Breast epithelium (tissue), 3 donors: ENCODE measurements around the gene NCK2.

ENCODE experiments used
- CTCF ChIP-seq, 3 donors: fragments of 450-650 bp; IDR thresholded peaks; one replicate each; pipeline ENCODE4 v1.5.1; 2016 to 2017; ENCODE audit warnings: antibody characterized with exemption in 3 of 3, mild to moderate bottlenecking in 3 of 3, moderate library complexity in 3 of 3
- POLR2A ChIP-seq: fragments of 450-650 bp; IDR thresholded peaks from one replicate; pipeline ENCODE4 v1.6.1; 2016; ENCODE audit warnings: antibody characterized with exemption, mild to moderate bottlenecking, moderate library complexity

- TF ChIP-seq CTCF (IDR thresholded peaks at IDR 0.05), result no peak
- no peak for TF ChIP-seq POLR2A
Measured at GRCh38 chr2:105796791-105797190, 52.1 kb downstream of the NCK2 start.
